ENCODE results near the gene DCAF17. TPM values are rescaled to one million over a fixed set of nuclear protein-coding genes. Genes with fewer than 3 reads are reported as not detected.
A peak's percentile ranks its signal among the peaks of the same experiment; 100 is the strongest.

DCAF17 gene, protein sequence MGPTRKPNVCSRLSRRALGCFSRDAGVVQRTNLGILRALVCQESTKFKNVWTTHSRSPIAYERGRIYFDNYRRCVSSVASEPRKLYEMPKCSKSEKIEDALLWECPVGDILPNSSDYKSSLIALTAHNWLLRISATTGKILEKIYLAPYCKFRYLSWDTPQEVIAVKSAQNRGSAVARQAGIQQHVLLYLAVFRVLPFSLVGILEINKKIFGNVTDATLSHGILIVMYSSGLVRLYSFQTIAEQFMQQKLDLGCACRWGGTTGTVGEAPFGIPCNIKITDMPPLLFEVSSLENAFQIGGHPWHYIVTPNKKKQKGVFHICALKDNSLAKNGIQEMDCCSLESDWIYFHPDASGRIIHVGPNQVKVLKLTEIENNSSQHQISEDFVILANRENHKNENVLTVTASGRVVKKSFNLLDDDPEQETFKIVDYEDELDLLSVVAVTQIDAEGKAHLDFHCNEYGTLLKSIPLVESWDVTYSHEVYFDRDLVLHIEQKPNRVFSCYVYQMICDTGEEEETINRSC
- total RNA-seq, result 11.3 TPM
- long read RNA-seq, full-length matches to known transcripts, result 3 of 6 reads
- long read RNA-seq, partial matches to known transcripts, result 1 of 6 reads
- long read RNA-seq, other reads (novel, unspliced or antisense), result 2 of 6 reads

DNA sequence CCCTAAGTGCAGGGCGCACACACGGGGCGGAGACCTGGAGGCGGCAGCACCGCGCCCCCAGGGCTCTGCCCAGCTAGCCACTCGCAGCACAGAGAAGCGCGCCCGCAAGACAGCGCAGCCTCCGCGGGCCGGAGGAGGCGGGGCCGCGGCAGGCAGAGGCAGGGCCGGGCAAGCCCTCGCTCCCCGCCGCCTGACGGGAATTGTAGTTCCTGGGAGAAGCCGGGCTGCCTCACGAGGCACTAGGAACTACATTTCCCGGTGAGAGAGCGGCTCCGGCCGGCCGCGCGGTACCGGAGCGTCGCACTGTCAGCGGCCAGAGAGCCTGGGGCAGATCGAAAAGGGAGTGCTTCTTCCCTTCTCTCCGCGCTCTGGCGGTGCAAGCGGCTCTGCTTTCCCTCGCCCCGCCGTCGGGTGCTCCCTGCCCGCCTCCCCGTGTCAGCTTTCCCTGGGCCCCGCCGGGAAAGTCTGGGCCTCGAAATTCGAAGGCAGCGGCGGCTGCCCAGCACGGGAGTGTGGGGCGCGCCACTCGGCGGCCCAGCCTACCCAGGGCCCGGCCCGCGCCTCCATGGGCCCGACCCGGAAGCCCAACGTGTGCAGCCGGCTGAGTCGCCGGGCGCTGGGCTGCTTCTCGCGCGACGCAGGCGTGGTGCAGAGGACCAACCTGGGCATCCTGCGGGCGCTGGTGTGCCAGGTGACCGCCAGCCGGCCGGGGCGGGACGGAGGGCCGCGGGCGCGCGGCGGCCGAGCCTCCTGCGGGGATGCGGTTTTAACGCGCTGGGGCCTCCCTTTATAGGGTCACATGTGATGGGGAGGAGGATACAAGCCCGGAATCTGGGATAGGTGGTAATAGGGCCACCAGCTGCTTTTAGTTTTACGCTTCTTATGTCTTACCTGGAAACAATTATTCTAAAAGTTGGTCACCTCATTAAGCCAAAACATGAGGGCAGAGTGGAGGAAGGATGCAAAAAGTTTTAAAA is at the start of gene DCAF17:
Gene DCAF17 (plus strand): TSS at position 214 of the 977 bp plus-strand sequence. CDS start 352 bp downstream, at position 566.
- peak; percentile 98 for ATAC-seq

DNA sequence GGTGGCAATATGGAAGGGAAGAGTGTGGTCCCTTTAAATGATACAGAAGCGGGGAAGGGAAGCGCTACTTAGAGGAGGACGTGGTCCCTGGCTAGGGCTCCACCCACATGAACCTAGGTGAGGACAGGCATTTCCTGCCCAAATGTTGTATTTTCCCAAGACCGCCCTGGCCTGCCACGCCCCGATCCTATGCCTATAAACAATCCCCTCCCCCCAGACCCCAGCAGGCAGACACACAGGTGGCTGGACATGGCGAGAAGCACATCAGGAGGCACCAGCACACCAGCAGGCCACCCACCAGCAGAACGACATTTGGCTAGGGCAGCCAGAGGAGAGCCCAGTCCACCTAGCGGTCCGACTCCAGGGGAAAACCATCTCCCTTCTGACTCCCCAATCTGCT is 47.4 kb upstream of the DCAF17 start:
- intact Hi-C loops (cut with DNase I), result no loop called here
- TF ChIP-seq, protein P1, sequence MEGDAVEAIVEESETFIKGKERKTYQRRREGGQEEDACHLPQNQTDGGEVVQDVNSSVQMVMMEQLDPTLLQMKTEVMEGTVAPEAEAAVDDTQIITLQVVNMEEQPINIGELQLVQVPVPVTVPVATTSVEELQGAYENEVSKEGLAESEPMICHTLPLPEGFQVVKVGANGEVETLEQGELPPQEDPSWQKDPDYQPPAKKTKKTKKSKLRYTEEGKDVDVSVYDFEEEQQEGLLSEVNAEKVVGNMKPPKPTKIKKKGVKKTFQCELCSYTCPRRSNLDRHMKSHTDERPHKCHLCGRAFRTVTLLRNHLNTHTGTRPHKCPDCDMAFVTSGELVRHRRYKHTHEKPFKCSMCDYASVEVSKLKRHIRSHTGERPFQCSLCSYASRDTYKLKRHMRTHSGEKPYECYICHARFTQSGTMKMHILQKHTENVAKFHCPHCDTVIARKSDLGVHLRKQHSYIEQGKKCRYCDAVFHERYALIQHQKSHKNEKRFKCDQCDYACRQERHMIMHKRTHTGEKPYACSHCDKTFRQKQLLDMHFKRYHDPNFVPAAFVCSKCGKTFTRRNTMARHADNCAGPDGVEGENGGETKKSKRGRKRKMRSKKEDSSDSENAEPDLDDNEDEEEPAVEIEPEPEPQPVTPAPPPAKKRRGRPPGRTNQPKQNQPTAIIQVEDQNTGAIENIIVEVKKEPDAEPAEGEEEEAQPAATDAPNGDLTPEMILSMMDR (IDR thresholded peaks at IDR 0.05), result no peak
- H3K27me3 ChIP-seq, result no peaks in the 10 kb centered on the region
- no peaks in the 10 kb centered on the region for H3K9me3 ChIP-seq
- peaks cover 3% of the 10 kb centered on the region for H3K4me1 ChIP-seq
- DNase-seq, result no peak
- ATAC-seq, result no peak
- no peaks in the 10 kb centered on the region for H3K36me3 ChIP-seq
- H3K4me3 ChIP-seq, result no peak overlapping the region
- no peak overlapping the region for H3K27ac ChIP-seq

More for the DNA sequence above, at the start of gene DCAF17:
- Histone ChIP-seq H3K36me3 (peaks cover 25% of the 10 kb centered on the region), H3K4me3 (peak within 1 kb of the TSS; percentile 87), H3K9me3 (no peaks in the 10 kb centered on the region), H3K27ac (peak within 1 kb of the TSS; percentile 99), H3K27me3 (no peaks in the 10 kb centered on the region), H3K4me1 (peaks cover 12% of the 10 kb centered on the region)
- DNase-seq, result peak; percentile 98
- intact Hi-C loops (cut with DNase I), result no loop called here
- TF ChIP-seq, protein P1 (IDR thresholded peaks at IDR 0.05), result no peak

DNA sequence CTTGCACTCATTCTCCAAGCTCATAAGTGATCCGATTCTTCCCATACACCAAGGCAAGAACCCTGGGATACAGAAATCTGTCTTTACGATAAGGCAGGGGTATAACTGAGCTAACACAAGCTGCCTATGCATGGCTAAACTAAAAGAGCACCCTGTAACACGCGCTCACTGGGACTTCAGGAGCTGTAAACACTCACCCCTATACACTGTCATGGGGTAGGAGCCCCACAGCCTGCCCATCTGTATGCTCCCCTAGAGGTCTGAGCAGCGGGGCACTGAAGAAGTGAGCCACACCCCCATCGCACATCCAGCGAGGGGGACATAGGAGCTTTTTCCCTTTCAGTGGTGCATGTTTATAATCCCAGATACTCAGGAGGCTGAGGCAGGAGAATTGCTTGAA is 47.0 kb upstream of the DCAF17 start:
- Histone ChIP-seq H3K4me3 (no peak overlapping the region), H3K27ac (no peak overlapping the region), H3K9me3 (no peaks in the 10 kb centered on the region), H3K36me3 (no peaks in the 10 kb centered on the region), H3K4me1 (peaks cover 3% of the 10 kb centered on the region), H3K27me3 (no peaks in the 10 kb centered on the region)
- no peak for ATAC-seq
- TF ChIP-seq, protein P1 (IDR thresholded peaks at IDR 0.05), result no peak
- intact Hi-C loops (cut with DNase I), result no loop called here
- DNase-seq, result no peak

DNA sequence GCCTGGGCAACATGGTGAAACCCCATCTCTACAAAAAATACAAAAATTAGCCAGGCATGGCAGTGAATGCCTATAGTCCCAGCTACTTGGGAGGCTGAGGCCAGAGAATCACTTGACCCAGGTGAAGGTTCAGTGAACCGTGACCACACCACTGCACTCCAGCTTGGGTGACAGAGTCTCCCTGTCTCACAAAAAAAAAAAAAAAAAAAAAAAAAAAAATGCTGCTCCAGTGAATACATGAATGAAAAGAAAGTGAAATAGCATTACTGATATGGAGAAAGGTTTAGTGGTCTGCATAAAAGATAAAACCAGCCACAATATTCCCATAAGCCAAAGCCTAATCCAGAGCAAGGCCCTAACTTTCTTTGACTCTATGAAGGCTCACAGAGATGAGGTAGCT is 44.7 kb upstream of the DCAF17 start:
- Histone ChIP-seq H3K27me3 (no peaks in the 10 kb centered on the region), H3K4me1 (peaks cover 3% of the 10 kb centered on the region), H3K9me3 (no peaks in the 10 kb centered on the region), H3K36me3 (no peaks in the 10 kb centered on the region), H3K4me3 (no peak overlapping the region), H3K27ac (no peak overlapping the region)
- intact Hi-C loops (cut with DNase I), result no loop called here
- ATAC-seq (no peak), DNase-seq (no peak)
- TF ChIP-seq, protein P1 (IDR thresholded peaks at IDR 0.05), result no peak

DNA sequence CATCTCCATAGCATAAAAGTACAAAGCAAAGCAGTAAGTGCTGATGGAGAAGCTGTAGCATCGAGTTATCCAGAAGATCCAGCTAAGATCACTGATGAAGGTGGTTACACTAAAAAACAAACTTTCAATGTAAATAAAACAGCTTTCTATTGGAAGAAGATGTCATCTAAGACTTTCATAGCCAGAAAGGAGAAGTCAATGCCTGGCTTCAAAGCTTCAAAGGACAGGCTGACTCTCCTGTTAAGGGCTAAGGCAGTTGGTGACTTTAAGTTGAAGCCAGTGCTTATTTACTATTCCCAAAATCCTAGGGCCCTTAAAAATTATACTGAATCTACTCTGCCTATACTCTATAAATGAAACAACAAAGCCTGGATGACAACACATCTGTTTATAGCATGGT is 44.2 kb upstream of the DCAF17 start:
- TF ChIP-seq, protein P1 (IDR thresholded peaks at IDR 0.05), result no peak
- no peak for ATAC-seq
- intact Hi-C loops (cut with DNase I), result no loop called here

More for the DNA sequence above, 44.2 kb upstream of the DCAF17 start:
- no peaks in the 10 kb centered on the region for H3K36me3 ChIP-seq
- DNase-seq, result no peak
- H3K4me3 ChIP-seq, result no peak overlapping the region
- peaks cover 3% of the 10 kb centered on the region for H3K4me1 ChIP-seq
- H3K9me3 ChIP-seq, result no peaks in the 10 kb centered on the region
- no peak overlapping the region for H3K27ac ChIP-seq
- no peaks in the 10 kb centered on the region for H3K27me3 ChIP-seq
